AG09319 (cell line): ENCODE measurements around the gene KDM1A.

Source experiments
- DNase-seq: peaks from one replicate; pipeline ENCODE4 v3.0.0-alpha.2; 2010; ENCODE audit warnings: low read depth; ENCODE audit errors: extremely low read depth
- TF ChIP-seq, protein P1 (sequence below): IDR thresholded peaks from 2 replicates; pipeline ENCODE4 v1.5.1; 2011; ENCODE audit warnings: low read depth, mild to moderate bottlenecking, inconsistent platforms, low read length, moderate library complexity

Gene KDM1A

DNA sequence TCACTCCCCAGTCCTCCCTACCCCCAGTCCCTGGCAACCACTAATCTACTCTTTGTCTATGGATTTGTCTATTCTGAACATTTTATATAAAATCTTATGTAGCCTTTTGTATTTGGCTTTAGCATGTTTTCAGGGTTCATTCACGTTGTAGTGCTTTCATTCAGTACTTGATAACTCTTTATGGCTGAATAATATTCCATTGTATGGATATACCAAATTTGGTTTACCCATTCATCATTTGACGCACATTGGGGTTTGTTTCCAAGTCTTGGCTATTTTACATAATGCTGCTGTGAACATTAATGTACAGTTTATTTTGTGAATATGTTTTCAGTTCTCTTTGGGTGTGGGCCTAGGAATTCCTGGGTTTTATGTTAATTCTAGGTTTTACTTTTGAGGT is 2.6 kb downstream of the KDM1A start:
- no peak for DNase-seq

DNA sequence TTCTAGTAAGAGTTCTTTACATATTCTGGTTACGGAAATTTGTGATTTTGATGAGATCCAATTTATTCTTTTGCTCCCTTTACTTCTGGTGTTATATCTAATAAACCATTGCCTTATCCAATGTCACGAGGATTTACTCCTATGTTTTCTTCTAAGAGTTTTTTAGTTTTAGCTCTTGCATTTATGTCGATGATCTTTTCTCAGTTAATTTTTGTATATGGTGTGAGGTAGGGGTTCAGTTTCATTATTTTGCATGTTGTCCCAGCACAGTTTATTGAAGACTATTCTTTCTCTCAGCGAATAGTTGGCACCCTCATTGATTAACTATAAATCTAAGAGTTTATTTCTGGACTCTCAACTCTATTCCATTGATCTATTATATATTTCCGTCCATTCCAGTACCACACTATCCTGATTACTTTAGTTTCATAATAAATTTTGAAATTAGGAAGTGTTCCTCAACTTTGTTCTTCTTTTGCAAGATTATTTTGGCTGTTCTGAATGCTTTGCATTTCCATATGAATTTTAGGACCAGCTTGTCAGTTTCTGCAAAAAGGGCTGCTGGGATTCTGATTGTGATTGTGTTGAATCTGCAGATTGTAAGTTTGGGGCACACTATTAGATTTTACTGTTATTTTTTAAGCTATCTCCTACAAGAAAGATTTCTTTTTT is 4.0 kb downstream of the KDM1A start:
- TF ChIP-seq, protein P1, sequence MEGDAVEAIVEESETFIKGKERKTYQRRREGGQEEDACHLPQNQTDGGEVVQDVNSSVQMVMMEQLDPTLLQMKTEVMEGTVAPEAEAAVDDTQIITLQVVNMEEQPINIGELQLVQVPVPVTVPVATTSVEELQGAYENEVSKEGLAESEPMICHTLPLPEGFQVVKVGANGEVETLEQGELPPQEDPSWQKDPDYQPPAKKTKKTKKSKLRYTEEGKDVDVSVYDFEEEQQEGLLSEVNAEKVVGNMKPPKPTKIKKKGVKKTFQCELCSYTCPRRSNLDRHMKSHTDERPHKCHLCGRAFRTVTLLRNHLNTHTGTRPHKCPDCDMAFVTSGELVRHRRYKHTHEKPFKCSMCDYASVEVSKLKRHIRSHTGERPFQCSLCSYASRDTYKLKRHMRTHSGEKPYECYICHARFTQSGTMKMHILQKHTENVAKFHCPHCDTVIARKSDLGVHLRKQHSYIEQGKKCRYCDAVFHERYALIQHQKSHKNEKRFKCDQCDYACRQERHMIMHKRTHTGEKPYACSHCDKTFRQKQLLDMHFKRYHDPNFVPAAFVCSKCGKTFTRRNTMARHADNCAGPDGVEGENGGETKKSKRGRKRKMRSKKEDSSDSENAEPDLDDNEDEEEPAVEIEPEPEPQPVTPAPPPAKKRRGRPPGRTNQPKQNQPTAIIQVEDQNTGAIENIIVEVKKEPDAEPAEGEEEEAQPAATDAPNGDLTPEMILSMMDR: no peak
- no peak for DNase-seq

More for the DNA sequence above, 2.6 kb downstream of the KDM1A start:
- TF ChIP-seq, protein P1: no peak

DNA sequence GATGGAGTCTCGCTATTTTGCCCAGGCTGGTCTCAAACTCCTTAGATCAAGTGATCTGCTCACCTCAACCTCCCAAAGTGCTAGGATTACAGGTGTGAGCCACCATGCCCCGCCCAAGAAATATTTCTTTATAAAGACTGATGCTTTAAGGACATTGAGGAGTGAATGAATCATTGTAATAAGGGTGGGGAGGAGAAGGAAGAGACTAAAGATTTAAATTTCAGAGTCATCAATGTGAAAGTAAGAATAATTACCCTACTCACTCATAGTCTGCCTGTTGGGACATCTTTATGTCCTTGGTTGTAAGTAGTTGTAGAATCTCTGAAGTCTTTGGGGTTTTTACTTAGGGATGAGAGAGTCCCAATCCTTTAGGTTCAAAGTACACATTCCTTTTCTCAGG is 7.3 kb downstream of the KDM1A start:
- DNase-seq: no peak
- TF ChIP-seq, protein P1: no peak

DNA sequence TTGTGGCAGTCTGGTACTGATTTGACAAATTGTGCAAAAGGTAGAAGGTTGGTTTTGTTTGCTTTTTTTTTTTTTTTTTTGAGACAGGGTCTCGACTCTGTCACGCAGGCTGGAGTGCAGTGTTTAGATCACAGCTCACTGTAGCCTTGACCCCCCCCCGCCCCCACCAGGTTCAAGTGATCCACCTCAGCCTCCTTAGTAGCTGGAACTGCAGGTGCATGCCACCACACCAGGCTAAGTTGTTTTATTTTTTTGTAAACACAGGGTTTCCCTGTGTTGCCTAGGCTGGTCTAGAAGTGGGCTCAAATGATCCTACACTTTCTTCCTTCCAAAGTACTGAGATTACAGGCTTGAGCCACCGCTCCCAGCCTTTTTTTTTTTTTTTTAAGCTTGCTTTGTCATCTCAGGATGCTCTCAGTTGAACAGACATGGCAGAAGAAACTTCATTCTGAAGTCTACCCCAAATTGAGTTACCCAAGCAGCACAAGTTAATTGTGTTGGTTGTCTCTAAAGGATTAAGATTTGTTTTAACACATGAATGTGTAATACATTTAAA is 8.2 kb downstream of the KDM1A start:
- TF ChIP-seq, protein P1: no peak
- DNase-seq: no peak

DNA sequence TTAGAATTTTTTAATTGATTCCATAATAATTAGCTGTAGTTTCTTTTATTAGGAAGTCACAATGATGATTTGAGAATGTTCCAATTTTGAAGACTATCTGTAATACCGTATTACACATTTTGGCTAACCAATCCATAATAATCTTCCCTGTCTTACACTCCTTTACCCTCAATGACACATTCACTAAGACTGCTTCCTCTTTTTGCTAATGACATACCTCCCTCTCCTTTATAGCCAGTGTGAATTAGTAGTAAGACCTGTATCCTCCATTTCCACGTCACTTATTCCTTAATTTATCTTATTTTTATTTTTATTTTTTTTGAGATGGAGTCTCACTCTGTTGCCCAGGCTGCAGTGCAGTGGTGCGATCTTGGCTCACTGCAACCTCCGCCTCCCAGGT is 10.1 kb downstream of the KDM1A start:
- no peak for DNase-seq
- TF ChIP-seq, protein P1: no peak

DNA sequence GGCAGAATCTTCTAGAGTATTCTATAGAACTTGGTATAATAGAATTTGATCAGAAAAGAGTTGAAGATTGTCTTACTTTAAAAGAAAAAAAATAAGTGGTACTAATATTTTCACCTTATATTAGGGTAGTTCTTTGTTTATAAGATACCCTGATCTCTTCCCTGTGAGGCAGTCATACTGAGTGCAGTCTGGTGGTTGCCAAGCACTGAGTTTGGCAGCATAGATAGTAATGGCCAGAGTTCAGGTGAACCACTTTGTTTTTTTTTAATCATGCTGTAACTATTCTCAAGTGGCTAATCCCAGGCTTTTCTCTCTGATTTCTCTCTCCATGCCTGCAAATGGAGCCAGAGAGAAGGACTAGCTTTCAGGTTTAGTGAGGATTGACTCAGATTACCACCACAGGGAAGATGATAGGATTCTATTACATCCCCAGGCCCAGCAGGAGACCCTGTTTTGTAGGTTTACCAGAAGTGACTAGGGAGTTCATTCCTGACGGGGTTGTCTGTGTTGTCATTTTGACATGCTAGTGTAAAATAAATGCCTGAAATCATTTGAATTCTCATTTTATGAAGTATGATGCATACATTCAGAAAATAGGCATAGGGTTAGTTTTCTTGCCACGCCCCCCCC is 16.7 kb downstream of the KDM1A start:
- TF ChIP-seq, protein P1: no peak
- DNase-seq: no peak

DNA sequence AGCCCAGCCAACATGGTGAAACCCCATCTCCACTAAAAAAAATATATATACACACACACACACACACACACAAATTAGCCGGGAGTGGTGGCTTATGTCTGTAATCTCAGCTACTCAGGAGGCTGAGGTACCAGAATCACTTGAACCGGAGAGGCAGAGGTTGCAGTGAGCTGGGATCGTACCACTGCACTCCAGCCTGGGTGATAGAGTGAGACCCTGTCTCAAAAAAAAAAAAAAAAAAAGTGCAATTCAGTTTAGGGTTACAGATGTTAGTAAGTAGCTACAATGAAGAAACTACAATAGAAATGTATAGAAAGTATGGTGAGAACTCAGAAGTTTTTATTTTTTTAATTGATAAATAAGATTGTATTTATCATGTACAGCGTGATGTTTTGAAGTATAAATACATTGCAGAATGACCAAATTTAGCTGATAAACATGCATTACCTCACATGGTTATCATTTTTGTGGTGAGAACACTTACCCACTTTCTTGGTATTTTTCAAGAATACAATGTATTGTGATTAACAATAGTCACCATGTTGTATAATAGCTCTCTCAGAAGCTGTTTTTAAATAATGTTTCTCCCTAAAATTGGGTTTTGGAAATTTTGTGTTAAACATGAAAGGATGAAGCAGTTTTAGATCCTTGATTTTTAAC is 17.9 kb downstream of the KDM1A start:
- no peak for DNase-seq
- TF ChIP-seq, protein P1: no peak
